ENCODE results near the gene DBNL.

DBNL gene

DNA sequence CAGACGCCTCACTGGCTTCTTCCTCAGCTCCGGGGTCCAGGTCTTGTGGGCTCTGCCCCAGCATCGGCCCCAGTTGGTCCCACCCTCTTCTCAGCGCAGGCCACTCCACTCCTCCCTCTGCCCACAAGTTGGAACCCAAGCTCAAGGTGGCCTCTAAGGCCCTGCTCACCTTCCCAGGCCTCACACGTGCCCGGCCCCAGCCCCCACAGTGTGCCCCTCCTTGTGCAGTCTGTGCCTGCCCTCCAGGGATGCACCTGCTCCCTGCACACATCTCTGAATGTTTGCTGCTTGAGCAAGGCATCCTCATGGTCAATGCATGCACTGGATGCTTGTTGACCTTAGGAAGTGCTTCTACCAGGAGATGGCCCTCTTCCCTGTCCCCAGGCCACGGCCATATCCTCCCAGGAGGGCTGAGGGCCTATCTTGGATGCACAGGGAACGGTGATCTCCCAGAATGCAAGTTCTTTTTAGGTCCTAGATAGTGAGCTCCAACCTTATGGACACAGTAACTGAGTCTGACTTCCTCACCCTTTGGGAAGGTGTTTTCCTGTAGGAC is 51.9 kb downstream of the DBNL start:
- H3K27me3 Mint-ChIP-seq: no peaks in the 10 kb centered on the region
- H3K36me3 Mint-ChIP-seq: no peaks in the 10 kb centered on the region
- peaks cover 8% of the 10 kb centered on the region for H3K4me1 Mint-ChIP-seq
- H3K9me3 Mint-ChIP-seq: no peaks in the 10 kb centered on the region
- H3K27ac Mint-ChIP-seq: peak overlapping the region; percentile 46
- H3K4me3 Mint-ChIP-seq: no peak overlapping the region

DNA sequence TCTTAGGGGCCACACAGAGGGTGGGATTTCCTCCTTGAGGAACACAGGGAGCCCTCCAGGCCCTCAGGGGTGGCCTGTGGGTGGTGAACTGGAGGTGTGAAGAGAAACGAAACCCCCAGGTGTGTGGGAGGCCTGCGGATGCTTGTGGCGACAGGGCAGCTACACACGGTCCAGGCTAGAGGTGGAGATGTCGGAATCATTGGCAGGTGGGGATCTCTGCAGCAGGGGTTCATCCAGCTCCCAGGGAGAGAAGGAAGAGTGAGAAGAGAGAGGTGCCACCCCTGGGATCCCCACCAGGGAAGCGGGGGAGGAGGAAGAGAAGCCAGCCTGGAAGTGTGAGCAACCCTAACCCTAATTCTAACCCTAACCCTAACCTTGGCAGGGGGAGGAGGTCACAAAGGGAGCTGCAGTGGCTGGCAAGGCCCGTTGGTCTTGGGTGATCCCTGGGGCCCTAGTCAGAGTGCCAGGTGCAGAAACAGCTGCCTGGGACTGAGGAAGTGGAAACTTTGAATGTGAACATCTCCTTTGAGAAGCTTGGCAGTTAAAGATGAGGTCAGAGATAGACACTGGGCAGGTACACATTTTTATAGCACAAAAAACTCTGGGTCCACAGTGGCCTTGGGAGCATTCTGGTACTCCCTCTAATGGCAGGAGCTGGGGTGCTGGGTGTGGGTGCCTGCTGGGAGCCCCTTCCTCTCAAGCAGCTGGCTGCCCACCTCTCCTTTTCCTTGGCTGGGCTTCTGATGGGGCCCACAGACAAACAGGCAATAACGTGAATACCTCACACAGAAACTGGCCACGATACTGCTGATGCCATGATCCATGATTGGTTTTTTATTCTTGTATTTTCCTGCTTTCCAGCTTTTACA is 52.8 kb downstream of the DBNL start:
- H3K4me1 Mint-ChIP-seq: peaks cover 8% of the 10 kb centered on the region
- no peaks in the 10 kb centered on the region for H3K27me3 Mint-ChIP-seq
- no peaks in the 10 kb centered on the region for H3K9me3 Mint-ChIP-seq
- H3K27ac Mint-ChIP-seq: no peak overlapping the region
- no peak overlapping the region for H3K4me3 Mint-ChIP-seq
- H3K36me3 Mint-ChIP-seq: no peaks in the 10 kb centered on the region

DNA sequence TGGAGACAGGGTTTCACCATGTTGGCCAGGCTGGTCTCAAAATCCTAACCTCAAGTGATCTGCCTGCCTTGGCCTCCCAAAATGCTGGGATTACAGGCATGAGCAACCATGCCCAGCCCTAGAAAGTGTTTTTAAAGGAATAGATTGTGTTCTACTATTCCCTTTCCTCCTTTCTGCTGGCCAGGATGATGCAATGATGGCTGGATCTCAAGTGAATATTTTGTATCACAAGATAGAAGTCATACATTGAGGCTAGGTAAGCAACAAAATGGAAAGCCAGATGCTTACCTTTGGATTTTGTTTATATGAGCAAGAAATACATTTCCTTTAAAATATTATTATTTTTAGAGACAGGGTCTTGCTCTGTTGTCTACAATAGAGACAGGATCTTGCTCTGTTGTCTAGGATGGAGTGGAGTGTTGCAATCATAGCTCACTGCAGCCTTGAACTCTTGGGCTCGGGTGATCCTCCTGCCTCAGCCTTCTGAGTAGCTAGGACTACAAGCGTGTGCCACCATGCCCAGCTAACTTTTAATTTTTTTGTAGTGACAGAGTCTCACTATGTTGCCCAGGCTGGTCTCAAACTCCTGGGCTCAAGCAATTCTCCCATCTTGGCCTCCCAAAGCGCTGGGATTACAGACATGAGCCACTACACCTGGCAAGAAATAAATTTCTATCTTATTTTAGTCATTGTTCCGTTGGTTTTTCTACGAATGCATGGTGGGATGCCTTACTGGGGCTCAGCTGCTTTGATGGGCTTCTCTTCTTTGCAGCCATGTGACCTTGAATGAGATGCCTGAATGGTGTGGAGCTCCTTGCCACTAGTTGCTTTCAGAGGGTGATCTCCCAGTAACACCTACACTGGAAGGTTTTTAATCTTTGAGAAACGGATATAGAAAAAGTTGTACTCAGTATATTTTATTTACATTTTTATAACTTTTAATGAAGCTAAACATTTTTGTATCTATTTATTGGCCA is 53.9 kb downstream of the DBNL start:
- Mint-ChIP-seq H3K27ac (no peak overlapping the region), H3K36me3 (no peaks in the 10 kb centered on the region), H3K9me3 (no peaks in the 10 kb centered on the region), H3K4me3 (no peak overlapping the region), H3K27me3 (no peaks in the 10 kb centered on the region), H3K4me1 (peaks cover 11% of the 10 kb centered on the region)

DNA sequence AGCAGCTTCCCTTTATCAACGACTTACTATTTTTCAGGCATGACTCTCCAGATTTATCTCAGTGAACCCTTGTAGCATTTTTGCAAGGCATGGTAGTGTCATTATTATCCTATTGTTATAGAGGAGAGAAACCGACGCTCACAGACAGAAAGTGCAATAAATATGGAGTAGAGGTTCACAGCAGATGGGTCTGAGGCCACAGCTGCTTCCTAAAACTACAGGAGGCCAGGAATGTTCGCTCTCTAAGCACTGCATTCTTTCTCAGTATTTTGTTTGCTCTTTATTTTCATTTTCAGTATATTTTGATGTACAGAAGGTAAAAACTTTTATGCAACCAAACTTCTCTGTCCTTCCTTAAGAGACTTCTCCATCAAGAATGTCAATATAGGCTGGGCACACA is 55.2 kb downstream of the DBNL start:
- Mint-ChIP-seq H3K9me3 (no peaks in the 10 kb centered on the region), H3K27me3 (no peaks in the 10 kb centered on the region), H3K36me3 (no peaks in the 10 kb centered on the region), H3K27ac (no peak overlapping the region), H3K4me1 (peaks cover 13% of the 10 kb centered on the region), H3K4me3 (no peak overlapping the region)

DNA sequence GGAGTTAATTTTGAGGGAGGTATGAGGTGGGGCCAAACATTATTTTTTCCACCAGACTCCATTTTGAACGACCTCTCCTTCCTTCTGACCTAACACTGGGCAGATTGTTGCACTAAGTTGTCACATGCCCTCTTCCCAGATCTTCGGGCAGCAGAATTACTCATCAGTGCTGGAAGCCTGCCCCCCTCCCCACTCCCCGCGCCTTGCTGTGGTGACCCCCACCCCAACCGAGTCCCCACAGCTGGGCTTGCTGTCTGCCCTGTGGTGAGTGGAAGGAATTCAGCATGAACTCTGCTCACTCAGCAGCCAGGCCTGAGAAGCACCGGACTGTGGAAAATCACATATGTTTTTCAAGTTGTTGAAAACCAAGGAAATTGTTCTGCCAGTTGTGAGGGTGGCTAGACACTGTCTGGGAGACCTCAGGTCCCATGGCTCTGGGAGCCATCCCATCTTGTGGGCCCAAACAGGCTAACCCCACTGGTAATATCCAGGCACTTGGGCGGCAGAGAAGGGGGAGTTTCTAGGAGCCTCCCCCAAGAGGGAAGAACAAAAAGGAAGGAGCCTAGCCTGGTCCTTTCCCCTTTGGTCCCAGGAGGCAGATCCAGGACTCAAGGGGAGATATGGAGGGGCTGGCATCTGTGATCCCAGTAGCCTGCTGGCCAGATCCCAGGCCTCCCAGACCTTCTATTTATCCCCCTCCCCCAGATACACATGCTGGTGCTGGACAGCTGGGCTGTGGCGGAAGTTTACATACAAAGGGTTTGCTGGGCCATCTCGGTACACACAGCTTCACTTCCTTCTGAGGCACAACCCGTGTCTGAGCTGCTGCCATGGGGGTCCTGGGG is 56.2 kb downstream of the DBNL start:
- Mint-ChIP-seq H3K27ac (no peak overlapping the region), H3K4me3 (no peak overlapping the region), H3K27me3 (no peaks in the 10 kb centered on the region), H3K36me3 (no peaks in the 10 kb centered on the region), H3K9me3 (no peaks in the 10 kb centered on the region), H3K4me1 (peaks cover 20% of the 10 kb centered on the region)

DNA sequence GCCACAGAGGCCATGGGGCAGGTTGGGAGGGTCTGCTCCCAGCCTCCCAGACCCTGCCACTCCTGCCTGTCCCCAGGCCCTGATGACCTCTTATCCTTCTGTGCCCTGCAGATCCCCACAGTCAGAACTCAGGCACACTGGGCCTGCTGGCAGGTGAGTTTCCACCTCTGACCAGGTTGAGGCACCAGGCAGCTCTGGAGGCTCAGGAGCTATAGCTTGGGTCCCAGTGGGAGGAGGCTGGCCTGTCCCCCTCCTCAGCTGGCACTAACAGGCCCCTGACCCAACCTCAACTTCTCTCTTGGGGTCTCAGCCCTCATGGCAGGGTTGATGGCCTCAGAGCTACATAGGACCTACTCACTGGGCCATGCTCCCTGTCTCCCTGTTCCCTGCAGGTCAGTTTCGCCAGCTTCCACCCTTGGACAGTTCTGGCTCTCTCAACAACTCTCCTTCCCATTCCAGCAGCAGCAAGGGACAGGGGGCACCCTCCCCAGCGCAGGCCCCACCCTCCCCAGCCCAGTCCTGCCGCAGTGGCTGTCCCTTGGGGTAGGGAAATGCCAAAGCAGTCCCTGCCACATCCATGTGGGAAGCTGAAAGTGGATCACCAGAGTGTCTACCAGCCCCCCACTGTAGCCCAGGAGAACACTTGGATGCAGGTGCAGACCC is 56.9 kb downstream of the DBNL start:
- Mint-ChIP-seq H3K27me3 (no peaks in the 10 kb centered on the region), H3K36me3 (no peaks in the 10 kb centered on the region), H3K4me1 (peaks cover 27% of the 10 kb centered on the region), H3K4me3 (no peak overlapping the region), H3K27ac (no peak overlapping the region), H3K9me3 (no peaks in the 10 kb centered on the region)

DNA sequence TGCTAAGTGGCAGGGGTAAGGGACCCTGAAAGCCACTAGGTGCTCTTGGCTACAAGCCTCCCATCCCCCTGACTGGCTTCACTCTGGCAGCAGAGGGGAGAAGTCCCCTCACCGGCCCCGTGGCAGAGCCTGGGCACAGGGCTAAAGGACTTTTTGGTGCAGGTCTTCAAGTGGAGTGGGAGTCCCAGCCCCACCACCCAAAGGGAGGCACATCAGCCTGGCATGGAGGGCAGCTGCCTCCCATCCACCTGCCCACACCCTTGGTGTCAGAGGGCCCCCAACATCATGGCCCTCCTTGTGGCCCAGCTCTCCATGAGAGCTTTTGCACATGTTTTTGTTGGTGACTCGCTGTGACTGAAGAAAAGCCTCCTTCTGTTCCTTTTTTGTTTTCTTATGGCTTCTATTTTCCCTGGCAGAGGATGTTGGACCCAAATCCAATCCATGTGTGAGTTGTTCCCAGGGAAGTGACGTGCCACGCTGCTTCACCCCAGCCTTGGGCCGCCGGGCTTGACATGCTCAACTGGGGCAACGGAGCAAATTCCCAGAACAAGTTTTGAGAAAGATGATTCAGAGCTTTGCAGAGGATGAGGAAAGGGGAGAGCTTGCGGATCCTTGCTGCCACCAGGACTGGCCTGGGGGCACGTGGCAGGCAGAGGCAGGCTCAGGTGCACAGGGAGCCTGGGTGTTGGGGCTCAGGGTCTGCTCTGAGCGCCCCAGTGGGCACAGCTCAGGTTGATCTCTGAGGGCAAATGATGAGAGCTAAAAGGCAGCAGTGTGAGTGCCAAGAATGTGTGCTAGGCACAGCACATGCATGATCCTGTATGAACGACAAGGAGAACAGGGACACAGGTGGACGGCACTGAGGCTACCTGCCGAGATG is 57.7 kb downstream of the DBNL start:
- Mint-ChIP-seq H3K27me3 (no peaks in the 10 kb centered on the region), H3K4me1 (peaks cover 20% of the 10 kb centered on the region), H3K27ac (peak overlapping the region; percentile 59), H3K9me3 (no peaks in the 10 kb centered on the region), H3K4me3 (peak overlapping the region; percentile 20), H3K36me3 (no peaks in the 10 kb centered on the region)

DNA sequence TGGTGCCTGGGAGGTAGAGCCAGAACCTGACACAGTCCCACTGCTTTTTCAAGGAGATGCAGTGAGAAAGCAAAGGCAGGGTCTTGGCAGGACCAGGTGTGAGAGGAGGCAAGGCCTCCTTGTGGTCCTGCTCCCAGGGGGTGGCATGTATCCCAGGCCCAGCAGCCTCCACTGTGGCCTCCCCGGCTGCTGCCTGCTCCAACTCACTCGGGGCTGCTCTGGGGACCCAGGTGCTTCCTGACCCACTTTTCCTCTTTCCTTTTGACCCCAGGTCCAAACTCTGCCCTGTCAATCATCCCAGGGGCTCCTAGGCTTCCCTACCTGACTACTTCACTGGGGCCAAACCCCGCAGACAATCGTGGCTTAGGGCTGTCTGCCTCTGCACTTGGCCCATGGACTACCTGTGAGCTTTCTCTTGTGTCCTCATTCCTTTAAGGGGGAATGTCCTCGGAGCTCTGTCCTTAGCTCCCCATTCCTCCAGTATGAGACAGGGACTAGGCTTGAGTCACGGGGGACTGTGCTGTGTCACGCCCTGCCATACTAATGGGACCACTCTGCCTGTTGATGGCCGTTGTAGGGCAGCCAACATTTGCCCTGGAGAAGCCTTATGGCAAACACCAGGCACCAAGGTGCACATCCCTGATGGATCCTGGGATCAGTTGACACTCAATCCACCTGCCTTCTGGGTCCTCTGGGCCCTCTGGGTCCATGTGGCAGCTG is 58.5 kb downstream of the DBNL start:
- no peak overlapping the region for H3K27ac Mint-ChIP-seq
- H3K36me3 Mint-ChIP-seq: no peaks in the 10 kb centered on the region
- H3K4me3 Mint-ChIP-seq: peak overlapping the region; percentile 77
- H3K4me1 Mint-ChIP-seq: peaks cover 20% of the 10 kb centered on the region
- no peaks in the 10 kb centered on the region for H3K27me3 Mint-ChIP-seq
- no peaks in the 10 kb centered on the region for H3K9me3 Mint-ChIP-seq

DNA sequence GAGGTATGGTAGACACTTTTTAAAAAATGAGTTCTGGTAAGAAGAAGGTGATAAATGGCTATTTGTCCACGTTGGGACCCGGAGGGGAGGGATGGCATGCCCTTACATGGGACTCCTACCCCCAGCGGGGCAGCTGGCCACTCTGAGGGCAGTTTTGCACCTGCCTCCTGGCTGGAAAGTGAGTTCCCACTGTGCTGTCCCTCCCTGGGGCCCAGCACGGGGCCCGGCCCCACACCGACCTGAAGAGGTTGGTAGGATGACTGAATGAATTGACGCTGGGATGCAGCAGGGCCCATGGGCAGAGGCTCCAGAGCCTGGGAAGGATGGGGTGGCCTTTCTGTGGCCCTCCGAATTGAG is 59.0 kb downstream of the DBNL start:
- H3K27me3 Mint-ChIP-seq: no peaks in the 10 kb centered on the region
- no peaks in the 10 kb centered on the region for H3K9me3 Mint-ChIP-seq
- no peaks in the 10 kb centered on the region for H3K36me3 Mint-ChIP-seq
- peaks cover 20% of the 10 kb centered on the region for H3K4me1 Mint-ChIP-seq
- H3K27ac Mint-ChIP-seq: no peak overlapping the region
- peak overlapping the region; percentile 77 for H3K4me3 Mint-ChIP-seq

DNA sequence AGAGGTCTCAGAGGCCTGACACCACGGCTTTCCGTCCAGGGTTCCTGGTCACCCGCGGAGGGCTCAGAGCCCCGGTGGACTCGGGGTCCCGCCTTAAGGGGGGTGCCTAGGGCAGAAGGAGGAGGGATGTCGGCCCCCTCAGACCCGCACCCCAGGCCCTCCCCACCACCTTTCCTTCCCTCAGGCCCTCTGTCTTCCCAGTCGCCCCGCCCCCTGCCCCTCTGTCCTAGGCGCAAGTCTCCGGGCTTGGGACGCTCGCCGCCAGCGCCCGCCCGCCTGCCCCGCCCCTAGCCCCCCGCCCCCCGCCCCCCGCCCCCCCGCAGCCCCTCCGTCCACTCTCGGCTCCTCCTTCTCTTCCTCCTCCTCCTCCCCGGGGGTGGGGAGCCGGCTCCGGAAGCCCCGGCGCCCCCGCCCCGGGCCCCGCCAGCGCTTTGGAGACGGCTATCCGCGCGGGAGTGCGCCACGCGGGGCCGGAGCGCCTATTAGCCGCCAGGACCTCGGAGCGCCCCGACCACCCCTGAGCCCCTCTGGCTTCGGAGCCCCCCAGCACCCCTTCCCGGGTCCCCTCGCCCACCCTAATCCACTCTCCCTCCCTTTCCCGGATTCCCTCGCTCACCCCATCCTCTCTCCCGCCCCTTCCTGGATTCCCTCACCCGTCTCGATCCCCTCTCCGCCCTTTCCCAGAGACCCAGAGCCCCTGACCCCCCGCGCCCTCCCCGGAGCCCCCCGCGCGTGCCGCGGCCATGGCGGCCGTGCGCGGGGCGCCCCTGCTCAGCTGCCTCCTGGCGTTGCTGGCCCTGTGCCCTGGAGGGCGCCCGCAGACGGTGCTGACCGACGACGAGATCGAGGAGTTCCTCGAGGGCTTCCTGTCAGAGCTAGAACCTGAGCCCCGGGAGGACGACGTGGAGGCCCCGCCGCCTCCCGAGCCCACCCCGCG is 59.7 kb downstream of the DBNL start, which contains the start of gene AEBP1:
Gene AEBP1, plus strand, starts transcription at position 423 of the 937 bp plus-strand sequence. Its CDS starts 321 bp downstream, at position 744.
- Mint-ChIP-seq H3K27ac (peak within 1 kb of the TSS; percentile 77), H3K36me3 (no peaks in the 10 kb centered on the region), H3K4me1 (peaks cover 20% of the 10 kb centered on the region), H3K27me3 (no peaks in the 10 kb centered on the region), H3K4me3 (peak within 1 kb of the TSS; percentile 85), H3K9me3 (no peaks in the 10 kb centered on the region)

DNA sequence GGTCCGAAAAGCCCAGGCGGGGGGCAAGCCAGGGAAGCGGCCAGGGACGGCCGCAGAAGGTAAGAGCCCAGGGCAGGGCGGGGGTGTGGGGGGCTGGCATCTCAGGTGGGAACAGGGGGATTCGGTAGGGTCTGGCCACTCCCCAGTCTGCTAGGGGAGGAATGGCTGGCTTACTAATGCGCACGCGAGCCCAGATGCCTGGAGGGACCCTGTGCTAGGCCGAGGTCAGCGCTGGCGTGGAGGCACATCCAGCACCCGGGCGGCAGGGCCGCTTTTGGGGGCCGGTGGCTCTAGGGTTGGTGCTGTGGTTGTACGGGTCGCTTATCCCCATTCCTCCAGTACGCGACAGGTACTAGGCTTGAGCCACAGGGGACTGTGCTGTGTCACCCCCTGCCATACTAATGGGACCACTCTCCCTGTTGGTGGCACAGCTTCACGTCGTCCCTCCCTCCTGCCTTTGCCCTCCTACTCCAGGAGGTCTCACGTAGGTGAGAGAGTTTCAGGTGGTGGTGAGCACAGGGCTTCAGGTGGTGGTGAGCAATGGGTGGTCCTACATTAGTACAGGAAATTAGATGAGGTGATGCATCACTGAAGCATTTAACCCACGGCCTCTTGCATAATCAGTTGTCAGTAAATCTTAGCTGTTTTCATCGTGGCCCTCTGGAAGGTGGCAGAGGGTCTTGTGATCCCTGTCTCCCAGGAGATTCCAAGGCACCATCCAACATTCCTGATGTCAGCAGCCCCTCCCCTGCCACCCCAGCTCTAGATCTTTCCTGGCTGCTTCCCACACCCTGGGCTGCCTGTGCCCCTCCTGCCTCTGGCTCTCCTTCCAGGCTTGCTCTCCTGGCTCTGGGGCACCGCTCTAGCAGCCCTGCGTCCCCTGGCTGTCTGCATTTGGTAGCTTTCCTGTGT is 60.6 kb downstream of the DBNL start:
- peak overlapping the region; percentile 85 for H3K4me3 Mint-ChIP-seq
- H3K27ac Mint-ChIP-seq: peak overlapping the region; percentile 96
- H3K27me3 Mint-ChIP-seq: no peaks in the 10 kb centered on the region

DNA sequence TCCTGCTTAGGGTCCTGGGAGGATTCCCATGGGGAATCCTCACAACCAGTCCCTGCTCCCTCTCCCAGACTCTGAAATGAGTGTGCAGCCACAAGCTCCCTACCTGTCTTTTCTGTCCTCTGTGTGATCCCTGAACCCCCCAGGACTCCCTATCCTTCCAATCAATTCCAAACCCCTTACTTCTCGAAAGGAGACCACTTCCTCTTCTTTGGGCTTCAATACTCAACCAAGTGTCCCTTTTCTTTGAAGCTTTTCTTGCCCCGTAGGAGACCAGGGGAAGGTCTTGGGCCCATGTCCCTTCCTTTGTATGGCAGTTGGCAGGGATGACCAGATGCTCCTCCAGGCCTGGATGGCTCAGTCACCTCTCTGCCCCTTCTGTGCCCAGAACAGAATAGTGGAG is 61.3 kb downstream of the DBNL start:
- Mint-ChIP-seq H3K27ac (peak overlapping the region; percentile 96), H3K4me3 (peak overlapping the region; percentile 85), H3K36me3 (peaks cover 1% of the 10 kb centered on the region), H3K27me3 (no peaks in the 10 kb centered on the region), H3K4me1 (peaks cover 20% of the 10 kb centered on the region), H3K9me3 (no peaks in the 10 kb centered on the region)

More for the DNA sequence above, 60.6 kb downstream of the DBNL start:
- Mint-ChIP-seq H3K36me3 (peaks cover under 1% of the 10 kb centered on the region), H3K9me3 (no peaks in the 10 kb centered on the region), H3K4me1 (peaks cover 20% of the 10 kb centered on the region)

Data from activated naive CD4-positive, alpha-beta T cell treated with anti-CD3 and anti-CD28 coated beads, Interleukin-2, amount 50 U/mL, for 24 hours (primary cell).